Measurements from ENCODE around the gene BMP6. TPM values are rescaled to one million over a fixed set of nuclear protein-coding genes. Genes with fewer than 3 reads are reported as not detected.

Gene BMP6
- polyA plus RNA-seq, 2 of the 4 experiments (the other 2 are of a cell fraction) = 8.4 to 23.0 TPM

DNA sequence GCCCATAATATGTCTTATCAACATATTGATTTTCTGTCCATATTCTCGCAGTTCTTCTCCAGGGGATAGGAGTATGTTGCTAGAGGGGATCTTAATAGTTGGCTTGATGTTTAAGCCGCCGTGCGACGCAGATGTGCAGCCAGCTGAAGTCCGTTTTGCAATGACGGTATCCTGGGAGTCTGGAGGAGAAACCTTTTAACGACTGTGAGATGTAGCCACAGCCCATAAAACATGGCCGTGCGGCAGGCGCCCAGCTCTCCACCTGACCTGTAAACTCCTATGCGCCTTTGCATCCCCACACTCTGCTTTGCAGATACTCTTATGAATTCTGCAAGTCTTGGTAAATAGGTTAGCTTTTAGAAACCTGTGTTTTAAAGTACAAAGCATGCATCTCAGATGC, 36.9 kb downstream of the BMP6 start:
- Histone ChIP-seq H3K4me1 (no peaks in the 10 kb centered on the region; the same call in 2 of the 3 replicates), H3K27ac (no peak overlapping the region), H3K9me3 (no peaks in the 10 kb centered on the region), H3K4me3 (no peak overlapping the region), H3K4me2 (no peak overlapping the region)
- WGBS (ENCODE audit: missing lambda C conversion rate) = 87% methylated on average over 12 of the region's 12 CpGs
- TF ChIP-seq SREBF2 (IDR thresholded peaks at IDR 0.05) = no peak
- TF ChIP-seq, protein P1, sequence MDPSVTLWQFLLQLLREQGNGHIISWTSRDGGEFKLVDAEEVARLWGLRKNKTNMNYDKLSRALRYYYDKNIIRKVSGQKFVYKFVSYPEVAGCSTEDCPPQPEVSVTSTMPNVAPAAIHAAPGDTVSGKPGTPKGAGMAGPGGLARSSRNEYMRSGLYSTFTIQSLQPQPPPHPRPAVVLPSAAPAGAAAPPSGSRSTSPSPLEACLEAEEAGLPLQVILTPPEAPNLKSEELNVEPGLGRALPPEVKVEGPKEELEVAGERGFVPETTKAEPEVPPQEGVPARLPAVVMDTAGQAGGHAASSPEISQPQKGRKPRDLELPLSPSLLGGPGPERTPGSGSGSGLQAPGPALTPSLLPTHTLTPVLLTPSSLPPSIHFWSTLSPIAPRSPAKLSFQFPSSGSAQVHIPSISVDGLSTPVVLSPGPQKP (IDR thresholded peaks at IDR 0.05; ENCODE audit: low read depth, low read length) = no peak
- TF ChIP-seq JUNB (IDR thresholded peaks at IDR 0.05) = no peak
- POLR2A ChIA-PET = no interaction called here
- FAIRE-seq (no peak), DNase-seq (ENCODE audit: low read depth in 1 of 2, low spot score in 1 of 2) (no peak), ATAC-seq (no peak)
- CTCF ChIA-PET = no interaction called here

DNA sequence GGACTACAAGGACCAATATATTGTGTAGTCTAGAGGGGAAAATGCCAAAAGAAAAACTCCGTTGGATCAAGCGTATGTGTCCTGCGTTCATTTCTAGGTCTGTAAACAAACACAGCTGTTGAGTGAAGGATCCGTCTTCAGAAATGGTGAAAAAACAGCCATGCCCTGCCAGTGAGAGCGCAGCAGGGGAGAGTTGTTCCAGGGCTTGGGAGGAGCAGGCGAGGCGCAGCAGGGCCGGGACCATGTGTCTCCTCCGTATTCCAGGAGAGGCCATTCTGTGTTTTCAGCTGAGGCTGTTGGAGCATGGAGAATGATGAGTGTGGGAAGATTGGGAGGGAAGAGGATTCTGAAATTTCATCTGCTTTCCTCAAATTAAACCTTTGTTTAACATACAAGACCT, 38.0 kb downstream of the BMP6 start:
- WGBS (ENCODE audit: missing lambda C conversion rate) = 78% methylated on average over 9 of the region's 9 CpGs
- CTCF ChIA-PET = interaction anchor here (0.9 kb wide), 1 partner anchor 41 kb away, joined by 3 read pairs; no protein-coding TSS in a partner anchor
- Histone ChIP-seq H3K4me3 (no peak overlapping the region), H3K9me3 (no peaks in the 10 kb centered on the region), H3K4me2 (no peak overlapping the region), H3K4me1 (no peaks in the 10 kb centered on the region; the same call in 2 of the 3 replicates), H3K27ac (no peak overlapping the region)
- POLR2A ChIA-PET = no interaction called here
- DNase-seq (ENCODE audit: low read depth in 1 of 2, low spot score in 1 of 2) (no peak), ATAC-seq (no peak), FAIRE-seq (no peak)
- no peak for TF ChIP-seq MAFK (IDR thresholded peaks at IDR 0.05; ENCODE audit: partially characterized antibody)

DNA sequence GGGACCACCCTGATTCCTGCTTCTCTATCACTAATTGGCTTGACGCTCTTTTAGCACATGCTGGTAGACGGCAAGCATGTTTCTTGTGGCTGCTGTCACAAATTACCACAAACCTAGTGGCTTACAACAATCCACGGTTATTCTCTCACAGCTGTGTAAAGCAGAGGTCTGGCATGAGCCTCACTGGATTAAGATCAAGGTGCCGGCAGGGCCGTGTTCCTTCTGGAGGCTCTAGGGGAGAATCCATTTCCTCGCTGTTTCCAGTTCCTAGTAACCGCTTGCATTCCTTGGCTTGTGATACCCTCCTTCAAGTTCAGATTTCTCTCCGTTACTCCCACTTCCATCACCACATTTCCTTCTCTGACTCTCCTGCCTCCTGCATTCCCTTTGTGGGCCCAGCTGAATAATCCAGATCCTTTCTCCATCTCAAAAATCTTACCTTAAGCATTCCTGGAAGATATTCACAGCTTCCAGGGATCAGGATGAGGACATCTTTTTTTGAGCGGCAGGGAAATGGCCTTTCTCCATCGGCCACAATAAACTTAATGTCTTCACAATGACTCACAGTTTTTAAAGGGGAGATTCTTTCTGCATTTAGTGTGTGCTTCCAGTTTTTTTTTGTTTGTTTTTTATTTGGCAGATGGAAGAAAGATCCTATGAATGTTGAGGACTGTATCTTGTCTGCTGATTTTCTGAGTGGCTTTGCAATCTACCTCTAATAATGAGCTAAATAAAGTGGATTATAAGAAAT, 39.9 kb downstream of the BMP6 start:
- no peak for FAIRE-seq
- ChIA-PET CTCF (no interaction called here), POLR2A (no interaction called here)
- H3K4me3 ChIP-seq = no peak overlapping the region
- peaks cover 18% of the 10 kb centered on the region for H3K4me1 ChIP-seq
- H3K9me3 ChIP-seq = no peaks in the 10 kb centered on the region
- H3K4me2 ChIP-seq = no peak overlapping the region; the same call in 2 of the 3 replicates
- WGBS (ENCODE audit: missing lambda C conversion rate) = 79% methylated on average over 10 of the region's 10 CpGs
- no peak for ATAC-seq
- DNase-seq (ENCODE audit: low read depth in 1 of 2, low spot score in 1 of 2) = no peak
- TF ChIP-seq EP300 (IDR thresholded peaks at IDR 0.05) = no peak
- TF ChIP-seq MAFK (IDR thresholded peaks at IDR 0.05; ENCODE audit: partially characterized antibody) = peak; percentile 30
- no peak for TF ChIP-seq KDM1A (IDR thresholded peaks at IDR 0.05; ENCODE audit: low read depth)
- no peak for TF ChIP-seq GATA3 (IDR thresholded peaks at IDR 0.05; ENCODE audit: borderline replicate concordance)
- H3K27ac ChIP-seq = no peak overlapping the region

- peaks cover 20% of the 10 kb centered on the region for H3K4me1 ChIP-seq
- no peak for FAIRE-seq
- no peak; a peak in 1 of 6 replicates for ATAC-seq
- no peak overlapping the region for H3K4me3 ChIP-seq
- ChIA-PET CTCF (no interaction called here), POLR2A (no interaction called here)
- TF ChIP-seq NFE2L2 (conservative IDR thresholded peaks at IDR 0.05; ENCODE audit: low read length) (peak; percentile 55), JUNB (IDR thresholded peaks at IDR 0.05) (peak; percentile 29; the same call in 1 of the 2 replicates), FOSL2 (IDR thresholded peaks at IDR 0.05) (no peak), FOSL2 (CRISPR knock-in tag; IDR thresholded peaks at IDR 0.05) (0 out of 2 replicates have a peak, but pooled peaks have one; percentile 50), MAFK (IDR thresholded peaks at IDR 0.05; ENCODE audit: partially characterized antibody) (peak; percentile 97)
- TF ChIP-seq, protein P2, sequence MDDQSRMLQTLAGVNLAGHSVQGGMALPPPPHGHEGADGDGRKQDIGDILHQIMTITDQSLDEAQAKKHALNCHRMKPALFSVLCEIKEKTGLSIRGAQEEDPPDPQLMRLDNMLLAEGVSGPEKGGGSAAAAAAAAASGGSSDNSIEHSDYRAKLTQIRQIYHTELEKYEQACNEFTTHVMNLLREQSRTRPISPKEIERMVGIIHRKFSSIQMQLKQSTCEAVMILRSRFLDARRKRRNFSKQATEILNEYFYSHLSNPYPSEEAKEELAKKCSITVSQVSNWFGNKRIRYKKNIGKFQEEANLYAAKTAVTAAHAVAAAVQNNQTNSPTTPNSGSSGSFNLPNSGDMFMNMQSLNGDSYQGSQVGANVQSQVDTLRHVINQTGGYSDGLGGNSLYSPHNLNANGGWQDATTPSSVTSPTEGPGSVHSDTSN (IDR thresholded peaks at IDR 0.05) = no peak
- peak; percentile 14 to 26 for DNase-seq (ENCODE audit: low read depth in 1 of 2, low spot score in 1 of 2)
- peak overlapping the region; percentile 45 for H3K4me2 ChIP-seq
- WGBS (ENCODE audit: missing lambda C conversion rate) = 26% methylated on average over 3 of the region's 3 CpGs
- peak overlapping the region in 1 of 2 experiments; percentile 27; a peak in 2 of 6 replicates for H3K27ac ChIP-seq
- no peaks in the 10 kb centered on the region for H3K9me3 ChIP-seq
Observed at GRCh38 chr6:7769702-7770101, 43.8 kb downstream of the BMP6 start.

GRCh38 chr6:7770111-7770510, 44.2 kb downstream of the BMP6 start:
- Histone ChIP-seq H3K9me3 (no peaks in the 10 kb centered on the region), H3K27ac (peak overlapping the region in 1 of 2 experiments; percentile 27; a peak in 2 of 6 replicates), H3K4me1 (peaks cover 20% of the 10 kb centered on the region), H3K4me3 (no peak overlapping the region), H3K4me2 (peak overlapping the region; percentile 45)
- DNase-seq (ENCODE audit: low read depth in 1 of 2, low spot score in 1 of 2) (no peak), FAIRE-seq (no peak), ATAC-seq (no peak)
- 96% methylated on average over 4 of the region's 4 CpGs for WGBS (ENCODE audit: missing lambda C conversion rate)
- TF ChIP-seq RCOR1 (IDR thresholded peaks at IDR 0.05; ENCODE audit: low read depth, low read length) (no peak), FOSL2 (IDR thresholded peaks at IDR 0.05) (no peak), FOSL2 (CRISPR knock-in tag; IDR thresholded peaks at IDR 0.05) (no peak), CEBPB (IDR thresholded peaks at IDR 0.05) (no peak), E2F6 (IDR thresholded peaks at IDR 0.05; ENCODE audit: borderline replicate concordance, low read depth) (no peak), NPAS2 (CRISPR knock-in tag; IDR thresholded peaks at IDR 0.05; ENCODE audit: borderline replicate concordance) (no peak), ESRRA (IDR thresholded peaks at IDR 0.05; ENCODE audit: borderline replicate concordance, low read length) (no peak), MAFK (IDR thresholded peaks at IDR 0.05; ENCODE audit: partially characterized antibody) (no peak), RARB (CRISPR knock-in tag; IDR thresholded peaks at IDR 0.05) (no peak), USF2 (IDR thresholded peaks at IDR 0.05) (no peak), SMC3 (IDR thresholded peaks at IDR 0.05) (no peak), EHF (CRISPR knock-in tag; IDR thresholded peaks at IDR 0.05) (no peak)
- TF ChIP-seq, protein P2 (IDR thresholded peaks at IDR 0.05) = no peak
- ChIA-PET POLR2A (no interaction called here), CTCF (no interaction called here)
